ENCODE measurements around the gene RAB37. TPM values are rescaled to one million over a fixed set of nuclear protein-coding genes. Genes with fewer than 3 reads are reported as not detected.
A peak's percentile ranks its signal among the peaks of the same experiment; 100 is the strongest.

Gene RAB37
- total RNA-seq, 2 donors from 2014 or later = 0.89 to 0.90 TPM

- H3K4me1 ChIP-seq = peaks cover 0 to 54% of the 10 kb centered on the region in 2 donors
- H3K27ac ChIP-seq = no peak overlapping the region
- no peaks in the 10 kb centered on the region for H3K36me3 ChIP-seq
- H3K9me3 ChIP-seq = no peaks in the 10 kb centered on the region
- TF ChIP-seq, protein P1, sequence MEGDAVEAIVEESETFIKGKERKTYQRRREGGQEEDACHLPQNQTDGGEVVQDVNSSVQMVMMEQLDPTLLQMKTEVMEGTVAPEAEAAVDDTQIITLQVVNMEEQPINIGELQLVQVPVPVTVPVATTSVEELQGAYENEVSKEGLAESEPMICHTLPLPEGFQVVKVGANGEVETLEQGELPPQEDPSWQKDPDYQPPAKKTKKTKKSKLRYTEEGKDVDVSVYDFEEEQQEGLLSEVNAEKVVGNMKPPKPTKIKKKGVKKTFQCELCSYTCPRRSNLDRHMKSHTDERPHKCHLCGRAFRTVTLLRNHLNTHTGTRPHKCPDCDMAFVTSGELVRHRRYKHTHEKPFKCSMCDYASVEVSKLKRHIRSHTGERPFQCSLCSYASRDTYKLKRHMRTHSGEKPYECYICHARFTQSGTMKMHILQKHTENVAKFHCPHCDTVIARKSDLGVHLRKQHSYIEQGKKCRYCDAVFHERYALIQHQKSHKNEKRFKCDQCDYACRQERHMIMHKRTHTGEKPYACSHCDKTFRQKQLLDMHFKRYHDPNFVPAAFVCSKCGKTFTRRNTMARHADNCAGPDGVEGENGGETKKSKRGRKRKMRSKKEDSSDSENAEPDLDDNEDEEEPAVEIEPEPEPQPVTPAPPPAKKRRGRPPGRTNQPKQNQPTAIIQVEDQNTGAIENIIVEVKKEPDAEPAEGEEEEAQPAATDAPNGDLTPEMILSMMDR (IDR thresholded peaks at IDR 0.05) = no peak
- H3K4me3 ChIP-seq = no peak overlapping the region
- DNase-seq (ENCODE audit: low spot score) = no peak
- no peaks in the 10 kb centered on the region for H3K27me3 ChIP-seq
Measured at GRCh38 chr17:74756891-74757290, 19.8 kb downstream of the RAB37 start.

DNA sequence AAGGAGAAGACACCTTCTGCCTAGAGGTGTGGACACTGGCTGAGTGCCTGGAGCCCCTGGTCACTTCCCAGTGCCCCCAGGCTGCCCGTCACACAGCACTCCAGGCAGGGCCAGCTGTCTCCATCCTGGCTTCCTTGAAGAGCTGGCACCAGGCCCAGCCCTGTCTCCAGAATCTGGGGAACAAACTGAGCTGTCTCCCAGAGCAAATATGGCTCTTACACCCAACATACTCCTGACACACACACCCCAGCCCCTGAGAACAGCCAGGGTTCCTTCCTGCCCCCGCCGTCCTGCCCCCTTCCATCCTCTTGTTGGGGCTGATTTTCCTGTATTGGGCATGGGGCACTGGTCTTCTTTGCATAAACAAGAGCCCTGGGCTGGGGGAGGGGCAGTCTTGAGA lies 20.4 kb downstream of the RAB37 start:
- H3K36me3 ChIP-seq = no peaks in the 10 kb centered on the region
- peaks cover 0 to 58% of the 10 kb centered on the region in 2 donors for H3K4me1 ChIP-seq
- no peak for DNase-seq (ENCODE audit: low spot score)

DNA sequence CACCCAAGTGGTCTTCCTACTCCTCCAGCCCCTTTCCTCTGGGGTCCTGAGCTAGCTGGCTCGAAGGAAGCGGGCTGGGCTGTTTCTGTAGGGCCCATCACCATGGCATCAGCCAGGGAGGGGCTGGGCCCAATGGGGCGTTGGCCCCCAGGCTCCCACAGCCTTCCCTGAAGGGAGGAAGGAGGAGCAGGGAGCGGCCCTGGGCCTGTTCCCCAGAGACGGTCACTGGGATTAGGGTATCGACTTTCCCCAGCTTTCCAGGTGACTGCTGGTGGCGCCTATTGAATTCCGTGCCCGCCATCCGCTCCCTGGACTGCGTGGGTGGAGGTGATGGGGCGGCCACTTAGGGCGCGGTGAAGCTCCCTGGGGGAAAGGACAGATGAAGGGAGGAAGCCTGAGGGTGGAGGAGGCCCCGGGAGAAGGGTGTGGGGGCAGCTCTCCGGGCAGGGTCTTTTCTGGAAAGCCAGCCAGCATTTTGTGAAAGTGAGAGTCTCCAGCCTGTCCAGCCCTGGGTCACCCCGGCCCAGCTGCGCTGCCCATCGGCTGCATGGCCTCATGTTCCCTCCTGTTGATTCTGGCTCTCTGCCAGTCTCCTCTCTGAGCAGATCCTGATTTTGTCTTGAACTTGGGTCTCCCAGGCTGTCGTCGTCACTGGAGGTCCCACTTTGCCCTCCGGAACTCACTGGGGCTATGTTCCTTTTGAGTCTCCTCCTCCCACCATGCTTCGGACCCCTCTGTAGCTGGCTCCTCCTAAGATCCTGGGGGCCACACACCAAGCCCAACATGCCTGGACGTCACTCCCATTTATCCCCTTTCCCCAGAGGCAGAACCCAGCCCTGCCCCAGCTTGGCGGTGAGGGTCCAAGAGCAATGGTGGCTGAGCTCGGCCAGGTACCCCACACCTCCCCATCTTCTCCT lies 21.1 kb downstream of the RAB37 start:
- TF ChIP-seq, protein P1 (IDR thresholded peaks at IDR 0.05) = no peak
- no peaks in the 10 kb centered on the region for H3K27me3 ChIP-seq
- peak overlapping the region; percentile 40 to 43 for H3K27ac ChIP-seq
- H3K4me1 ChIP-seq = peaks cover 0 to 64% of the 10 kb centered on the region in 2 donors
- H3K9me3 ChIP-seq = no peaks in the 10 kb centered on the region
- no peak for DNase-seq (ENCODE audit: low spot score)
- no peaks in the 10 kb centered on the region for H3K36me3 ChIP-seq
- H3K4me3 ChIP-seq = peak overlapping the region in 1 of 2 donors; percentile 19

More for the DNA sequence above, 20.4 kb downstream of the RAB37 start:
- Histone ChIP-seq H3K9me3 (no peaks in the 10 kb centered on the region), H3K27me3 (no peaks in the 10 kb centered on the region), H3K27ac (peak overlapping the region; percentile 40 to 43), H3K4me3 (no peak overlapping the region)
- TF ChIP-seq, protein P1 (IDR thresholded peaks at IDR 0.05) = no peak

- TF ChIP-seq, protein P1 (IDR thresholded peaks at IDR 0.05) = no peak
- Histone ChIP-seq H3K36me3 (no peaks in the 10 kb centered on the region), H3K4me1 (peaks cover 0 to 70% of the 10 kb centered on the region in 2 donors), H3K27ac (peak overlapping the region in 1 of 2 donors; percentile 40), H3K4me3 (no peak overlapping the region), H3K27me3 (no peaks in the 10 kb centered on the region), H3K9me3 (no peaks in the 10 kb centered on the region)
- no peak for DNase-seq (ENCODE audit: low spot score)
Measured at GRCh38 chr17:74758848-74759168, 21.8 kb downstream of the RAB37 start.

DNA sequence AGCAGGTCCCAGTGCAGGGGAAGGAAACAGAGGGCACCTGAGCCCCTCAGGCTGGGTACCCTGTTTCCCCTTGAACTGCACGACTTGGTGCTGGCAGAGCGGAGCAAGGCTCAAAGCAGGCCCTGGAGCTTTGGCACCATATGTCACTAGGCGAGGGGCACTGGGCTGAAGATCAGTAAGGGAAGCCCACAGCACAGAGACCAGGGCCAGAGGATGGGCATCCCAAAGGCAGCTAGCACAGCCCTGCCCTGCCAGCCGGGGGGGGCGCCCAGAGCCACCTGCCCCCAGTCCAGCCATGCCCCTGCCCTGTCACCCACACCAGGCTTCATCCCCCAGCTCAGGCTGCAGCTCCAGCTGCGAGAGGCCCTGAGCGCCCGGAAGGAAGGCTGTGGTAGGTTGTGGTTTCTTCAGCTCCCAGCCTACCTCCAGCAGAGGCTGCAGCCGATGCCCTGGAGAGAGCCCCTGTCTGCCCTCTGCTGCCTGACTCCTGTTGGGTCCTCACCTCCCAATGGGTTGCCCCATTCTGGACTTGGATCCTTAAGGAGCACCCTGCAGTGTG lies 22.3 kb downstream of the RAB37 start:
- no peaks in the 10 kb centered on the region for H3K27me3 ChIP-seq
- H3K36me3 ChIP-seq = no peaks in the 10 kb centered on the region
- peaks cover 0 to 71% of the 10 kb centered on the region in 2 donors for H3K4me1 ChIP-seq
- TF ChIP-seq, protein P1 (IDR thresholded peaks at IDR 0.05) = no peak
- no peaks in the 10 kb centered on the region for H3K9me3 ChIP-seq
- DNase-seq (ENCODE audit: low spot score) = no peak
- no peak overlapping the region for H3K27ac ChIP-seq
- H3K4me3 ChIP-seq = no peak overlapping the region
